K562 (cell line): ENCODE results near the gene EZH2. TPM values are rescaled to one million over a fixed set of nuclear protein-coding genes. Genes with fewer than 3 reads are reported as not detected.

ENCODE experiments used
- ARID1B ChIP-seq: fragments of 450-650 bp; IDR thresholded peaks from 2 replicates; pipeline ENCODE4 v1.6.1; 2016; ENCODE audit warnings: antibody characterized with exemption, mild to moderate bottlenecking, inconsistent platforms
- ATF4 ChIP-seq: fragments of 450-650 bp; formaldehyde crosslinking; IDR thresholded peaks from 2 replicates; pipeline ENCODE4 v1.4.0; 2022; ENCODE audit warnings: mild to moderate bottlenecking, moderate library complexity
- BCOR ChIP-seq: fragments of 450-650 bp; IDR thresholded peaks from 2 replicates; pipeline ENCODE4 v1.6.1; 2016
- CBX3 ChIP-seq, 2 experiments: IDR thresholded peaks; 1 replicate in 1 of 2; 2 replicates in 1 of 2; pipeline ENCODE4 v1.6.1; 2012; ENCODE audit warnings: inconsistent platforms in 2 of 2, low read length in 2 of 2, borderline replicate concordance in 1 of 2, control low read depth in 1 of 2
- DPF2 ChIP-seq: fragments of 450-650 bp; IDR thresholded peaks from 2 replicates; pipeline ENCODE4 v1.6.1; 2016
- ELF2 ChIP-seq: fragments of 250-450 bp; sonication (Bioruptor Pico); IDR thresholded peaks from 2 replicates; pipeline ENCODE4 v1.5.0; 2021; ENCODE audit warnings: mild to moderate bottlenecking
- ELK1 ChIP-seq: sonication (generic); formaldehyde crosslinking; IDR thresholded peaks from 2 replicates; pipeline ENCODE4 v1.8.1; 2022; ENCODE audit warnings: missing genetic modification reagents
- MAFK ChIP-seq: IDR thresholded peaks from 2 replicates; pipeline ENCODE4 v1.6.1; 2011; ENCODE audit warnings: low read length, improper control_type of control experiment
- MEF2D ChIP-seq: conservative IDR thresholded peaks from 2 replicates; pipeline ENCODE4 v1.6.1; 2016; ENCODE audit warnings: low read depth, missing genetic modification characterization, missing compliant biosample characterization
- POLR2H ChIP-seq: IDR thresholded peaks from 2 replicates; pipeline ENCODE4 v1.6.1; 2016; ENCODE audit warnings: missing genetic modification characterization, low read depth, mild to moderate bottlenecking, control low read depth, missing compliant biosample characterization, moderate library complexity
- SAP30 ChIP-seq: fragments of 200-600 bp; sonication (generic); IDR thresholded peaks from 2 replicates; pipeline ENCODE4 v1.6.1; 2012; ENCODE audit warnings: borderline replicate concordance, low read depth, mild to moderate bottlenecking, moderate library complexity, low read length, control low read depth, inconsistent platforms; ENCODE audit not compliant: insufficient read depth, poor library complexity, severe bottlenecking
- SP2 ChIP-seq: IDR thresholded peaks from 2 replicates; pipeline ENCODE4 v1.6.1; 2011; ENCODE audit warnings: mild to moderate bottlenecking, low read depth, low read length, moderate library complexity; ENCODE audit not compliant: poor library complexity, severe bottlenecking; ENCODE audit errors: extremely low read depth
- ZBTB40 ChIP-seq, 2 experiments: fragments of 450-650 bp in 1 of 2; sonication (generic) in 1 of 2; formaldehyde crosslinking in 1 of 2; IDR thresholded peaks; 2 replicates each; pipeline versions ENCODE4 v1.7.1 to v1.9.0; 2016 to 2022; ENCODE audit warnings: inconsistent platforms in 1 of 2, mild to moderate bottlenecking in 1 of 2, missing genetic modification reagents in 1 of 2
- ZNF143 ChIP-seq: sonication (generic); formaldehyde crosslinking; IDR thresholded peaks from 2 replicates; pipeline ENCODE4 v1.9.0; 2022; ENCODE audit warnings: mild to moderate bottlenecking, missing genetic modification reagents
- ZNF3 ChIP-seq: fragments of 250-450 bp; sonication (Bioruptor Pico); IDR thresholded peaks from 2 replicates; pipeline ENCODE4 v1.5.0; 2021; ENCODE audit warnings: mild to moderate bottlenecking, moderate library complexity
- polyA plus RNA-seq, 8 experiments: library from polyadenylated mRNA; depleted of rRNA in 4 of 8; stranded (reverse) in 5 of 8; unstranded in 3 of 8; fragments of >200 nt; fragmentation: Nextera tagmentation in 2 of 8; fragmentation: Illumina TruSeq in 1 of 8; extraction: Ambion mirVana in 2 of 8; extraction: Trizol in 1 of 8; gene quantifications; 2 replicates each; pipeline versions ENCODE4 v1.2.1 to v1.2.3, GENCODE V29; 2011 to 2014; ENCODE audit warnings: inconsistent platforms in 1 of 8, missing spikeins in 1 of 8
- total RNA-seq, 7 experiments: library from RNA; depleted of rRNA in 6 of 7; stranded (reverse); fragments of >200 nt in 6 of 7; fragmentation: Illumina TruSeq in 2 of 7; extraction: Trizol in 2 of 7; gene quantifications; 2 replicates each; pipeline versions ENCODE4 v1.2.1 to v1.2.3, GENCODE V29; 2011 to 2021; ENCODE audit warnings: low replicate concordance in 1 of 7
- TF ChIP-seq, protein P1 (sequence below): fragments of 450-650 bp; IDR thresholded peaks from 2 replicates; pipeline ENCODE4 v1.6.1; 2016; ENCODE audit warnings: missing biosample characterization, missing genetic modification characterization

Gene EZH2
- total and polyA plus RNA-seq, 9 of the 15 experiments (the other 6 are each of a cell fraction or from before 2014, with no cell fraction given): 48.7 to 175 (median 98.6) TPM

GRCh38 chr7:148793590-148793989 lies 90.5 kb downstream of the EZH2 start (continued):
- TF ChIP-seq ELF2 (no peak), ZNF3 (no peak), SP2 (no peak), SAP30 (no peak), ATF4 (CRISPR knock-in tag) (no peak), ELK1 (no peak), DPF2 (0 out of 2 replicates have a peak, but pooled peaks have one; percentile 27), MAFK (peak; percentile 96), ZBTB40 (IDR thresholded peaks at IDR 0.05) (no peak), ZBTB40 (CRISPR knock-in tag; IDR thresholded peaks at IDR 0.05) (no peak), MEF2D (tag) (no peak), POLR2H (tag) (0 out of 2 replicates have a peak, but pooled peaks have one; percentile 37), ARID1B (0 out of 2 replicates have a peak, but pooled peaks have one; percentile 15), CBX3 (IDR thresholded peaks at IDR 0.05; ENCODE audit: borderline replicate concordance in 1 of 2, low read length in 2 of 2) (peak in 1 of 2 experiments; percentile 24; a peak in 1 of 3 replicates), BCOR (no peak), ZNF143 (CRISPR knock-in tag) (no peak)
- TF ChIP-seq, protein P1, sequence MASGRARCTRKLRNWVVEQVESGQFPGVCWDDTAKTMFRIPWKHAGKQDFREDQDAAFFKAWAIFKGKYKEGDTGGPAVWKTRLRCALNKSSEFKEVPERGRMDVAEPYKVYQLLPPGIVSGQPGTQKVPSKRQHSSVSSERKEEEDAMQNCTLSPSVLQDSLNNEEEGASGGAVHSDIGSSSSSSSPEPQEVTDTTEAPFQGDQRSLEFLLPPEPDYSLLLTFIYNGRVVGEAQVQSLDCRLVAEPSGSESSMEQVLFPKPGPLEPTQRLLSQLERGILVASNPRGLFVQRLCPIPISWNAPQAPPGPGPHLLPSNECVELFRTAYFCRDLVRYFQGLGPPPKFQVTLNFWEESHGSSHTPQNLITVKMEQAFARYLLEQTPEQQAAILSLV (tag): peak; percentile 38
